ENCODE results near the gene DMP1. TPM values are rescaled to one million over a fixed set of nuclear protein-coding genes. Genes with fewer than 3 reads are reported as not detected.

The DMP1 gene, protein sequence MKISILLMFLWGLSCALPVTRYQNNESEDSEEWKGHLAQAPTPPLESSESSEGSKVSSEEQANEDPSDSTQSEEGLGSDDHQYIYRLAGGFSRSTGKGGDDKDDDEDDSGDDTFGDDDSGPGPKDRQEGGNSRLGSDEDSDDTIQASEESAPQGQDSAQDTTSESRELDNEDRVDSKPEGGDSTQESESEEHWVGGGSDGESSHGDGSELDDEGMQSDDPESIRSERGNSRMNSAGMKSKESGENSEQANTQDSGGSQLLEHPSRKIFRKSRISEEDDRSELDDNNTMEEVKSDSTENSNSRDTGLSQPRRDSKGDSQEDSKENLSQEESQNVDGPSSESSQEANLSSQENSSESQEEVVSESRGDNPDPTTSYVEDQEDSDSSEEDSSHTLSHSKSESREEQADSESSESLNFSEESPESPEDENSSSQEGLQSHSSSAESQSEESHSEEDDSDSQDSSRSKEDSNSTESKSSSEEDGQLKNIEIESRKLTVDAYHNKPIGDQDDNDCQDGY
- total RNA-seq = not detected in 3 replicates

DNA sequence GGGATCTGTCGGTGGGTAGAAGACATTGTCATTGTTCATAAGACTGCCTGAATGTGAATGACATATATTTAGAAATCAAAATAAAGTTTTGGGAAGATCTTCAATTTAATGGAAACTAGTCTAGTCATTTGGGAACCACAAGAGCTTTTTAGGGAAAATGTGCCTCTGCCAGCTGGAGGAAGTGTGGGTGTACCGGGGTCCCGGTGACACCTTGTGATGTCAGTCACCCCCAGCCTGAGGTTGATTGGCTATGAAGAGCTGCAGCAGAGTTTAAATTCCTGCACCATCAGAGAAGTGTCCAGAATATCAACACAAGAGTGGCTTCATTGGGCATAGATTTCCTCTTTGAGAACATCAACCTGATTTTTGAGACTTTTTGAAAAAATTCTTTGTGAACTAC is at the start of gene DMP1:
Gene DMP1, plus strand, starts transcription at position 301 of the 400 bp plus-strand sequence. CDS start 6,213 bp downstream, outside the sequence.
- H3K4me1 Mint-ChIP-seq = no peaks in the 10 kb centered on the region
- H3K9me3 Mint-ChIP-seq = no peaks in the 10 kb centered on the region
- no peaks in the 10 kb centered on the region for H3K36me3 Mint-ChIP-seq
- H3K27me3 Mint-ChIP-seq (ENCODE audit: low read depth) = no peaks in the 10 kb centered on the region
- H3K27ac Mint-ChIP-seq = no peak within 1 kb of the TSS
- TF ChIP-seq, protein P1, sequence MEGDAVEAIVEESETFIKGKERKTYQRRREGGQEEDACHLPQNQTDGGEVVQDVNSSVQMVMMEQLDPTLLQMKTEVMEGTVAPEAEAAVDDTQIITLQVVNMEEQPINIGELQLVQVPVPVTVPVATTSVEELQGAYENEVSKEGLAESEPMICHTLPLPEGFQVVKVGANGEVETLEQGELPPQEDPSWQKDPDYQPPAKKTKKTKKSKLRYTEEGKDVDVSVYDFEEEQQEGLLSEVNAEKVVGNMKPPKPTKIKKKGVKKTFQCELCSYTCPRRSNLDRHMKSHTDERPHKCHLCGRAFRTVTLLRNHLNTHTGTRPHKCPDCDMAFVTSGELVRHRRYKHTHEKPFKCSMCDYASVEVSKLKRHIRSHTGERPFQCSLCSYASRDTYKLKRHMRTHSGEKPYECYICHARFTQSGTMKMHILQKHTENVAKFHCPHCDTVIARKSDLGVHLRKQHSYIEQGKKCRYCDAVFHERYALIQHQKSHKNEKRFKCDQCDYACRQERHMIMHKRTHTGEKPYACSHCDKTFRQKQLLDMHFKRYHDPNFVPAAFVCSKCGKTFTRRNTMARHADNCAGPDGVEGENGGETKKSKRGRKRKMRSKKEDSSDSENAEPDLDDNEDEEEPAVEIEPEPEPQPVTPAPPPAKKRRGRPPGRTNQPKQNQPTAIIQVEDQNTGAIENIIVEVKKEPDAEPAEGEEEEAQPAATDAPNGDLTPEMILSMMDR (IDR thresholded peaks at IDR 0.05; ENCODE audit: unreplicated experiment) = no peak
- no peak within 1 kb of the TSS for H3K4me3 Mint-ChIP-seq
- DNase-seq (ENCODE audit: low spot score in 2 of 2, unreplicated experiment in 2 of 2) = no peak

DNA sequence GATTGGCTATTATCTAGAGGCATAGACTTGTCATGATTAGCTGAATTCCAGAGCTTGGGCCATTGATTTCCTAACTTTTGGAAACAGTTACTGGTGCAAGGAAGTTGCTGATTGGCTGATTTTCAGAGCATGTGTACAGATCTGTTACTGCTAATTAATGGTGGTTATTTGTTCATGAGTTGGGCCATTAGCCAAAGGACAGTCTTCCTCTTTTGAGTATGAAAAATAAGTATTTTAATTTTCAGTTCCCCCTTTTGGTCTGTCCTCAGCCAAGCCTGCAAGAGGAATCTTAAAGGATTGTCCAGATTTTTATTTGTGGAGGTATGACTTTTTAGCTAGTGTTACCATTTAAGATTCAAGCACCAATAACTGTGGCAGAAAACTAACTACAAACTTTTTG is 48.7 kb upstream of the DMP1 start:
- Mint-ChIP-seq H3K27me3 (ENCODE audit: low read depth) (no peaks in the 10 kb centered on the region), H3K27ac (no peak overlapping the region), H3K4me3 (no peak overlapping the region), H3K9me3 (peaks cover 32% of the 10 kb centered on the region), H3K4me1 (no peaks in the 10 kb centered on the region), H3K36me3 (no peaks in the 10 kb centered on the region)
- no peak for DNase-seq (ENCODE audit: low spot score in 2 of 2, unreplicated experiment in 2 of 2)
- TF ChIP-seq, protein P1 (IDR thresholded peaks at IDR 0.05; ENCODE audit: unreplicated experiment) = no peak

DNA sequence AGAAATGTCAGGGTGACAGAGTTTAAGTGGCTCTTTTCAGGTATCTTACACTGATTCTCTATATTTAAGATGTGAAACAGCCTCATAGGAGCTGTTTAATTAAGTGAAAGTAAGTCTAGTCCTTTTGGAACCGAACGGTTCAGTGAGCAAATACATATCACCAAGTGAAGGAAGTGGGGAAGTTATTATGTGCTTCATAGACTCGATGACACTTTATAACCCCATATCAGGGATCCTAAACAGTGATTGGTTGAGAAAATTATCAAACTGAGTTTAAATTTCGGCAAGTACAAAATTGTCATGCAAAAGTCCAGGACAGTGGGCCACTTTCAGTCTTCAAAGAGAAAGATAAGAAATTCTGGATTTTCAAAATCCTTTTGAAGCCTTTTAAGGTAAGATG is 41.9 kb upstream of the DMP1 start, which contains the start of gene DSPP:
Gene DSPP, plus strand, starts transcription at position 301 of the 400 bp plus-strand sequence. CDS start 2,380 bp downstream, outside the sequence.
- TF ChIP-seq, protein P1 (IDR thresholded peaks at IDR 0.05; ENCODE audit: unreplicated experiment) = no peak
- H3K4me1 Mint-ChIP-seq = peaks cover 4% of the 10 kb centered on the region

DNA sequence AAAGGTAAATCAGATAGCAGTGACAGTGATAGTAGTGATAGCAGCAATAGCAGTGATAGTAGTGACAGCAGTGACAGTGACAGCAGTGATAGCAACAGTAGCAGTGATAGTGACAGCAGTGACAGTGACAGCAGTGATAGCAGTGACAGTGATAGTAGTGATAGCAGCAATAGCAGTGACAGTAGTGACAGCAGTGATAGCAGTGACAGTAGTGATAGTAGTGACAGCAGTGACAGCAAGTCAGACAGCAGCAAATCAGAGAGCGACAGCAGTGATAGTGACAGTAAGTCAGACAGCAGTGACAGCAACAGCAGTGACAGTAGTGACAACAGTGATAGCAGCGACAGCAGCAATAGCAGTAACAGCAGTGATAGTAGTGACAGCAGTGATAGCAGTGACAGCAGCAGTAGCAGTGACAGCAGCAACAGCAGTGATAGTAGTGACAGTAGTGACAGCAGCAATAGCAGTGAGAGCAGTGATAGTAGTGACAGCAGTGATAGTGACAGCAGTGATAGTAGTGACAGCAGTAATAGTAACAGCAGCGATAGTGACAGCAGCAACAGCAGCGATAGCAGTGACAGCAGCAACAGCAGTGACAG is 35.7 kb upstream of the DMP1 start:
- Mint-ChIP-seq H3K9me3 (no peaks in the 10 kb centered on the region), H3K27me3 (ENCODE audit: low read depth) (peaks cover 24% of the 10 kb centered on the region), H3K27ac (no peak overlapping the region), H3K4me1 (no peaks in the 10 kb centered on the region), H3K36me3 (no peaks in the 10 kb centered on the region), H3K4me3 (no peak overlapping the region)
- TF ChIP-seq, protein P1 (IDR thresholded peaks at IDR 0.05; ENCODE audit: unreplicated experiment) = no peak
- no peak for DNase-seq (ENCODE audit: low spot score in 2 of 2, unreplicated experiment in 2 of 2)

More for the DNA sequence above, 41.9 kb upstream of the DMP1 start, which contains the start of gene DSPP:
- peaks cover 3% of the 10 kb centered on the region for H3K9me3 Mint-ChIP-seq
- H3K4me3 Mint-ChIP-seq = no peak within 1 kb of the TSS
- no peak within 1 kb of the TSS for H3K27ac Mint-ChIP-seq
- peaks cover 2% of the 10 kb centered on the region for H3K27me3 Mint-ChIP-seq (ENCODE audit: low read depth)
- DNase-seq (ENCODE audit: low spot score in 2 of 2, unreplicated experiment in 2 of 2) = no peak
- H3K36me3 Mint-ChIP-seq = no peaks in the 10 kb centered on the region

DNA sequence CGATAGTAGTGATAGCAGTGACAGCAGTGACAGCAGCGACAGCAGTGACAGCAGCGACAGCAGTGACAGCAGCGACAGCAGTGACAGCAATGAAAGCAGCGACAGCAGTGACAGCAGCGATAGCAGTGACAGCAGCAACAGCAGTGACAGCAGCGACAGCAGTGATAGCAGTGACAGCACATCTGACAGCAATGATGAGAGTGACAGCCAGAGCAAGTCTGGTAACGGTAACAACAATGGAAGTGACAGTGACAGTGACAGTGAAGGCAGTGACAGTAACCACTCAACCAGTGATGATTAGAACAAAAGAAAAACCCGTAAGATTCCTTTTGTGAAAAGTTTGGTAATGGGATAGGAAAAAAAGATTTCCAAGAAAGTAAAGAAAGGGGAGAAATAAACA is 33.8 kb upstream of the DMP1 start:
- no peak for DNase-seq (ENCODE audit: low spot score in 2 of 2, unreplicated experiment in 2 of 2)
- H3K27me3 Mint-ChIP-seq (ENCODE audit: low read depth) = peaks cover 36% of the 10 kb centered on the region
- H3K4me3 Mint-ChIP-seq = no peak overlapping the region
- H3K9me3 Mint-ChIP-seq = no peaks in the 10 kb centered on the region
- H3K27ac Mint-ChIP-seq = no peak overlapping the region
- no peaks in the 10 kb centered on the region for H3K4me1 Mint-ChIP-seq
- TF ChIP-seq, protein P1 (IDR thresholded peaks at IDR 0.05; ENCODE audit: unreplicated experiment) = no peak
- H3K36me3 Mint-ChIP-seq = no peaks in the 10 kb centered on the region

Data from mesothelial cell of epicardium (in vitro differentiated cells).